K562 (cell line): ENCODE results near the gene CBLIF. TPM values are rescaled to one million over a fixed set of nuclear protein-coding genes. Genes with fewer than 3 reads are reported as not detected.

Experiments
- ADNP ChIP-seq: fragments of 200-800 bp; sonication (Bioruptor generic); IDR thresholded peaks from 2 replicates; pipeline ENCODE4 v1.6.1; 2016; ENCODE audit warnings: missing genetic modification characterization, missing compliant biosample characterization
- BCOR ChIP-seq: fragments of 450-650 bp; IDR thresholded peaks from 2 replicates; pipeline ENCODE4 v1.6.1; 2016
- BRF1 ChIP-seq: IDR thresholded peaks from 3 replicates; pipeline ENCODE4 v1.6.1; 2011; ENCODE audit warnings: borderline replicate concordance, mild to moderate bottlenecking; ENCODE audit not compliant: insufficient read length; ENCODE audit errors: extremely low read depth
- CREB1 ChIP-seq, 2 experiments: sonication (generic) in 1 of 2; formaldehyde crosslinking in 1 of 2; IDR thresholded peaks; 2 replicates each; pipeline versions ENCODE4 v1.6.1 to v1.8.0; 2012 to 2022; ENCODE audit warnings: inconsistent platforms in 1 of 2, mild to moderate bottlenecking in 1 of 2, missing genetic modification reagents in 1 of 2, moderate library complexity in 1 of 2
- ESRRA ChIP-seq: fragments of 450-650 bp; IDR thresholded peaks from 2 replicates; pipeline ENCODE4 v1.6.1; 2014; ENCODE audit warnings: low read depth, mild to moderate bottlenecking, moderate library complexity, borderline replicate concordance
- GTF2A2 ChIP-seq: IDR thresholded peaks from 2 replicates; pipeline ENCODE4 v1.6.1; 2016; ENCODE audit warnings: mild to moderate bottlenecking, missing genetic modification characterization, missing compliant biosample characterization
- GTF3C2 ChIP-seq: IDR thresholded peaks from 3 replicates; pipeline ENCODE4 v1.6.1; 2011; ENCODE audit warnings: borderline replicate concordance, mild to moderate bottlenecking, moderate library complexity; ENCODE audit not compliant: insufficient read length; ENCODE audit errors: extremely low read depth
- HNRNPH1 ChIP-seq: fragments of 200-400 bp; formaldehyde crosslinking; optimal IDR thresholded peaks from 2 replicates; pipeline ENCODE3; 2017; ENCODE audit warnings: low read depth, mild to moderate bottlenecking, low read length, moderate library complexity
- IRF9 ChIP-seq: fragments of 450-650 bp; IDR thresholded peaks from 2 replicates; pipeline ENCODE4 v1.6.1; 2016; ENCODE audit warnings: missing biosample characterization, missing genetic modification characterization
- KDM1A ChIP-seq, 2 experiments: fragments of 450-650 bp; IDR thresholded peaks; 2 replicates each; pipeline ENCODE4 v1.6.1; 2016; ENCODE audit warnings: mild to moderate bottlenecking in 2 of 2
- KLF13 ChIP-seq: fragments of 450-650 bp; IDR thresholded peaks from 2 replicates; pipeline ENCODE4 v1.6.1; 2016; ENCODE audit warnings: missing genetic modification characterization, low read depth, mild to moderate bottlenecking, missing compliant biosample characterization, moderate library complexity, borderline replicate concordance
- MAFF ChIP-seq: IDR thresholded peaks from 2 replicates; pipeline ENCODE4 v1.6.1; 2012; ENCODE audit warnings: low read length, improper control_type of control experiment
- NBN ChIP-seq: fragments of 450-650 bp; IDR thresholded peaks from 2 replicates; pipeline ENCODE4 v1.6.1; 2016; ENCODE audit warnings: low read depth, mild to moderate bottlenecking
- SP1 ChIP-seq: sonication (generic); formaldehyde crosslinking; IDR thresholded peaks from 2 replicates; pipeline ENCODE4 v1.8.1; 2022; ENCODE audit warnings: mild to moderate bottlenecking, missing genetic modification reagents
- ZNF140 ChIP-seq: fragments of 250-450 bp; sonication (Bioruptor Pico); IDR thresholded peaks from 2 replicates; pipeline ENCODE4 v1.8.0; 2021; ENCODE audit warnings: moderate library complexity, mild to moderate bottlenecking, inconsistent platforms
- ZNF354B ChIP-seq: fragments of 250-450 bp; sonication (Bioruptor Pico); IDR thresholded peaks from 2 replicates; pipeline ENCODE4 v1.4.0; 2020
- ZNF766 ChIP-seq: fragments of 200-800 bp; sonication (Bioruptor generic); conservative IDR thresholded peaks from 2 replicates; pipeline ENCODE4 v1.6.1; 2016; ENCODE audit warnings: missing genetic modification characterization, missing compliant biosample characterization
- polyA plus RNA-seq, 8 experiments: library from polyadenylated mRNA; depleted of rRNA in 4 of 8; stranded (reverse) in 5 of 8; unstranded in 3 of 8; fragments of >200 nt; fragmentation: Nextera tagmentation in 2 of 8; fragmentation: Illumina TruSeq in 1 of 8; extraction: Ambion mirVana in 2 of 8; extraction: Trizol in 1 of 8; gene quantifications; 2 replicates each; pipeline versions ENCODE4 v1.2.1 to v1.2.3, GENCODE V29; 2011 to 2014; ENCODE audit warnings: inconsistent platforms in 1 of 8, missing spikeins in 1 of 8
- total RNA-seq, 7 experiments: library from RNA; depleted of rRNA in 6 of 7; stranded (reverse); fragments of >200 nt in 6 of 7; fragmentation: Illumina TruSeq in 2 of 7; extraction: Trizol in 2 of 7; gene quantifications; 2 replicates each; pipeline versions ENCODE4 v1.2.1 to v1.2.3, GENCODE V29; 2011 to 2021; ENCODE audit warnings: low replicate concordance in 1 of 7
- TF ChIP-seq, protein P1 (sequence below), 2 experiments: IDR thresholded peaks; 2 replicates each; pipeline ENCODE4 v1.6.1; 2011; ENCODE audit warnings: borderline replicate concordance in 1 of 2, control low read depth in 1 of 2, low read depth in 1 of 2, low read length in 1 of 2, mild to moderate bottlenecking in 1 of 2, mixed read lengths in 1 of 2, moderate library complexity in 1 of 2; ENCODE audit not compliant: insufficient read depth in 1 of 2, insufficient read length in 1 of 2, poor library complexity in 1 of 2, severe bottlenecking in 1 of 2; ENCODE audit errors: extremely low read depth in 1 of 2

Gene CBLIF
- total and polyA plus RNA-seq, 9 of the 15 experiments (the other 6 are each of a cell fraction or from before 2014, with no cell fraction given): 0.07 to 0.83 (median 0.54) TPM

- TF ChIP-seq GTF2A2 (no peak), ESRRA (peak; percentile 58; the same call in 1 of the 2 replicates), MAFF (no peak), KLF13 (tag) (no peak), KDM1A (IDR thresholded peaks at IDR 0.05) (0 out of 4 replicates have a peak, but pooled peaks of 1 of the 2 experiments have one; percentile 26), ZNF766 (CRISPR knock-in tag) (no peak), ZNF354B (CRISPR knock-in tag) (no peak), BRF1 (no peak), ZNF140 (CRISPR knock-in tag) (no peak), SP1 (CRISPR knock-in tag) (no peak), CREB1 (IDR thresholded peaks at IDR 0.05) (no peak), CREB1 (CRISPR knock-in tag; IDR thresholded peaks at IDR 0.05) (no peak), BCOR (peak; percentile 45; the same call in 1 of the 2 replicates), GTF3C2 (no peak), HNRNPH1 (no peak), IRF9 (tag) (no peak), ADNP (tag) (no peak), NBN (no peak)
- TF ChIP-seq, protein P1, sequence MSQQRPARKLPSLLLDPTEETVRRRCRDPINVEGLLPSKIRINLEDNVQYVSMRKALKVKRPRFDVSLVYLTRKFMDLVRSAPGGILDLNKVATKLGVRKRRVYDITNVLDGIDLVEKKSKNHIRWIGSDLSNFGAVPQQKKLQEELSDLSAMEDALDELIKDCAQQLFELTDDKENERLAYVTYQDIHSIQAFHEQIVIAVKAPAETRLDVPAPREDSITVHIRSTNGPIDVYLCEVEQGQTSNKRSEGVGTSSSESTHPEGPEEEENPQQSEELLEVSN (IDR thresholded peaks at IDR 0.05; ENCODE audit: borderline replicate concordance in 1 of 2, extremely low read depth in 1 of 2, insufficient read depth in 1 of 2, insufficient read length in 1 of 2, low read depth in 1 of 2, low read length in 1 of 2, poor library complexity in 1 of 2, severe bottlenecking in 1 of 2): no peak
- TF ChIP-seq, all 486 proteins: peak for 4
Observed at GRCh38 chr11:59883597-59883996, 38.3 kb upstream of the CBLIF start (continued).
